Panc1 (cell line): ENCODE measurements around the gene OTOF. TPM values are rescaled to one million over a fixed set of nuclear protein-coding genes. Genes with fewer than 3 reads are reported as not detected.

Experiments
- ATAC-seq: fragments of 200-7000 bp; cut with Tn5 transposase; 2 replicates; pipeline ENCODE4 v1.9.1; 2020; ENCODE audit warnings: mild to moderate bottlenecking, moderate library complexity
- BruUV-seq: library from RNA; stranded (reverse); fragments of 400-500 nt; replicated peaks from 2 replicates; lab custom pipeline; 2021; lab: Mats Ljungman, UMichigan
- CTCF ChIA-PET: fragments of 300-600 bp; sonication (Branson Sonifier 250); formaldehyde crosslinking; loops from one replicate; lab custom pipeline; 2022; ENCODE audit warnings: antibody characterized with exemption; lab: Charles Lee
- POLR2A ChIA-PET: fragments of 300-600 bp; sonication (Branson Sonifier 250); formaldehyde crosslinking; loops from one replicate; lab custom pipeline; 2022; ENCODE audit warnings: antibody characterized with exemption; lab: Charles Lee
- DNase-seq: peaks from one replicate; pipeline ENCODE4 v3.0.0-alpha.2; 2010; ENCODE audit warnings: low read depth, low spot score
- H3K27ac ChIP-seq: 2 replicates; pipeline ENCODE4 v1.5.1; 2011; ENCODE audit warnings: mild to moderate bottlenecking, low read length, inconsistent platforms
- H3K27me3 ChIP-seq: fragments of 200-500 bp; sonication (Bioruptor generic); 2 replicates; pipeline ENCODE4 v1.6.0; 2014; ENCODE audit warnings: low read length, inconsistent platforms; ENCODE audit not compliant: control insufficient read depth, insufficient read depth
- H3K36me3 ChIP-seq: fragments of 200-500 bp; sonication (Bioruptor generic); 2 replicates; pipeline ENCODE4 v1.5.1; 2014; ENCODE audit warnings: inconsistent platforms, mild to moderate bottlenecking, low read length, moderate library complexity; ENCODE audit not compliant: control insufficient read depth, insufficient read depth
- H3K4me1 ChIP-seq: 2 replicates; pipeline ENCODE4 v1.5.1; 2011; ENCODE audit warnings: inconsistent platforms, mild to moderate bottlenecking, low read length, moderate library complexity; ENCODE audit not compliant: control insufficient read depth, insufficient read depth
- H3K4me3 ChIP-seq, 2 experiments: 2 replicates each; pipeline ENCODE4 v1.5.1; 2011 to 2012; ENCODE audit warnings: low read depth in 2 of 2, low read length in 2 of 2, mild to moderate bottlenecking in 2 of 2, inconsistent platforms in 1 of 2, moderate library complexity in 1 of 2
- H3K9me3 ChIP-seq: fragments of 200-500 bp; sonication (Bioruptor generic); 2 replicates; pipeline ENCODE4 v1.5.1; 2014; ENCODE audit warnings: low read depth, mild to moderate bottlenecking, inconsistent platforms, low read length, moderate library complexity; ENCODE audit not compliant: control insufficient read depth, insufficient read depth
- CTCF ChIP-seq: fragments of 450-650 bp; IDR thresholded peaks from 2 replicates; pipeline ENCODE4 v1.5.1; 2017; ENCODE audit warnings: mild to moderate bottlenecking
- POLR2AphosphoS5 ChIP-seq: IDR thresholded peaks from 2 replicates; pipeline ENCODE4 v1.6.1; 2012; ENCODE audit warnings: mild to moderate bottlenecking, low read depth, low read length, moderate library complexity
- REST ChIP-seq, 2 experiments: IDR thresholded peaks; 2 replicates each; pipeline ENCODE4 v1.6.1; 2011 to 2012; ENCODE audit warnings: low read depth in 2 of 2, control low read depth in 1 of 2, low read length in 1 of 2, mild to moderate bottlenecking in 1 of 2, moderate library complexity in 1 of 2; ENCODE audit not compliant: insufficient read depth in 1 of 2
- SIN3A ChIP-seq: IDR thresholded peaks from 2 replicates; pipeline ENCODE4 v1.6.1; 2012; ENCODE audit warnings: low read depth, mild to moderate bottlenecking, low read length, moderate library complexity, borderline replicate concordance; ENCODE audit not compliant: insufficient read depth
- TCF7L2 ChIP-seq: IDR thresholded peaks from 2 replicates; pipeline ENCODE4 v1.6.1; 2011; ENCODE audit warnings: mild to moderate bottlenecking, low read depth, low read length, inconsistent platforms
- in situ Hi-C: cut with HindIII; loops from 2 replicates; pipeline ENCODE4 v1.10.0; 2016; ENCODE audit warnings: low sequenced_read_pairs, low pct_unique_long_range_greater_than_20kb
- intact Hi-C: fragments of 100-400 bp; cut with micrococcal nuclease; formaldehyde crosslinking; loops from one replicate; pipeline ENCODE4 v1.10.0; 2022; ENCODE audit not compliant: unreplicated experiment
- total RNA-seq: library from RNA; stranded (reverse); gene quantifications from one replicate; pipeline ENCODE4 v1.2.1, GENCODE V29; 2021; ENCODE audit not compliant: unreplicated experiment

The OTOF gene
- total RNA-seq, 1 experiment from 2014 or later = 0.41 TPM

DNA sequence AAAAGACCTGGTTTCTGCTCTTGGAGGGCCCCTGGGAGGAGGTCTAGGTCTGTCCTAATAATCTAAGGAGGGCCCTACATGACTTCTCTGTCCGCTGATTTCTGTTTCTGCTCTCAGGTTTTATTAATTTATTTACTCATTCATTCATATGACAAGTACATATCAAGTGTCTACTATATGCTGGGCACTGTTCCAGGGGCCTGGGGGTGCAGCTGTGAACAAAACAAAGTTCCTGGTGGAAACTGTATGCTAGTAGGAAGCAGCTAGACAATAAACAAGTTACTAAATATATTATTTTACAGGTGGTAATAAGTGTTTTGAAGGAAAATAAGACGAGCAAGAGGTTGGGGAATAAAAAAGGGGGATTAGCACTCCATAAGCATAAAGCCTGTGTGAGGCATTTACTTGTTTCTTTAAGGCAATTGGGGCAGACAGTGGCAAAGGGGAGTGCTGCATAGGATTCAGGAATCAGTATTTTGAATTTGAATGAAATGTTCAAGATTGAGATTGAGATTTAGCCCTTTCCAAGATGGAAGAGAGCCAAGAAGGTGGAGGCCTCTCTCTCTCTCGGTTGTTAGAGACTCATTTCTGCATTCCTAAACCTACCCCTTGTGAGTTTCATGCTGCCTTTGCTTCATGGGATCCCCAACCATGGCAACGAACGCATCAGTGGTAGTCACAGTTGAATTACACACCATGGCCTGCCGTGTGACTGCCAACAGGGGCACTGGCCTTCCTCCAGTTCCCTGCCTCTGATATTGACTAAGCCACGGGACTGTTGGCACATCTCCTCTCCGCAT lies 47.9 kb downstream of the OTOF start:
- no TSS peak for BruUV-seq
- no peaks in the 10 kb centered on the region; the same call in 1 of the 2 replicates for H3K4me1 ChIP-seq
- H3K4me3 ChIP-seq = no peak overlapping the region
- POLR2A ChIA-PET = interaction anchor here (0.6 to 0.7 kb wide), 2 partner anchors 23 to 84 kb away, joined by 4 to 5 read pairs; partner anchors contain the start of gene SELENOI
- in situ Hi-C loops = no loop called here
- TF ChIP-seq POLR2AphosphoS5 = no peak
- no peak for TF ChIP-seq TCF7L2
- no peak for TF ChIP-seq SIN3A
- TF ChIP-seq CTCF = no peak
- no peak for TF ChIP-seq REST (IDR thresholded peaks at IDR 0.05; ENCODE audit: insufficient read depth in 1 of 2, low read depth in 2 of 2, low read length in 1 of 2)
- no peaks in the 10 kb centered on the region; the same call in 1 of the 2 replicates for H3K27me3 ChIP-seq
- intact Hi-C loops = no loop called here
- no peak overlapping the region for H3K27ac ChIP-seq
- ATAC-seq = no peak
- no peaks in the 10 kb centered on the region for H3K9me3 ChIP-seq
- DNase-seq = no peak
- CTCF ChIA-PET = no interaction called here
- H3K36me3 ChIP-seq = no peaks in the 10 kb centered on the region

DNA sequence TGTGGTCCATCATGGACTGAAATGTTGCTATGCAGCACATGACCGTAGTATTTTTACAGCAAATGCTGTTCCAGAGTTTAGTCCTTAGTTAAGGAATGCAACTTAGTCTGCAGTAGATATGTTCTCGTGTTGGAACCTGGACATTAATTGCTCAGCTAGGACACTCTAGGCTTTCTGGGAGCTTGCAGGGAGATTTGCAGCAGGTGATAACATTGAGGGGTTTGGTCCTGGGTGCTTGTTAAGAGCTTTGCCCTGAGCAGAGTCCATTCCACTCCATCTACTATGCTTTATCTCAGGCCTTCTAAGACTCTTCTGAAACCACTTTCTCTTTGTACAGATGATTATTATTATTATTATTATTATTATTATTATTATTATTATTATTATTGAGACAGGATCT lies 49.1 kb downstream of the OTOF start:
- Histone ChIP-seq H3K4me3 (no peak overlapping the region), H3K9me3 (no peaks in the 10 kb centered on the region), H3K27me3 (no peaks in the 10 kb centered on the region; the same call in 1 of the 2 replicates), H3K27ac (no peak overlapping the region), H3K36me3 (no peaks in the 10 kb centered on the region), H3K4me1 (no peaks in the 10 kb centered on the region)
- no peak for ATAC-seq
- no peak for DNase-seq
- intact Hi-C loops (no loop called here), in situ Hi-C loops (no loop called here)
- TF ChIP-seq REST (IDR thresholded peaks at IDR 0.05; ENCODE audit: insufficient read depth in 1 of 2, low read depth in 2 of 2, low read length in 1 of 2) (no peak), TCF7L2 (no peak), POLR2AphosphoS5 (no peak), SIN3A (no peak), CTCF (no peak)
- ChIA-PET CTCF (no interaction called here), POLR2A (interaction anchor here (0.7 kb wide), 1 partner anchor 83 kb away, joined by 5 read pairs; the partner anchor contains the start of gene SELENOI)
- BruUV-seq = no TSS peak
